Measurements from ENCODE around the gene CCDC134.

DNA sequence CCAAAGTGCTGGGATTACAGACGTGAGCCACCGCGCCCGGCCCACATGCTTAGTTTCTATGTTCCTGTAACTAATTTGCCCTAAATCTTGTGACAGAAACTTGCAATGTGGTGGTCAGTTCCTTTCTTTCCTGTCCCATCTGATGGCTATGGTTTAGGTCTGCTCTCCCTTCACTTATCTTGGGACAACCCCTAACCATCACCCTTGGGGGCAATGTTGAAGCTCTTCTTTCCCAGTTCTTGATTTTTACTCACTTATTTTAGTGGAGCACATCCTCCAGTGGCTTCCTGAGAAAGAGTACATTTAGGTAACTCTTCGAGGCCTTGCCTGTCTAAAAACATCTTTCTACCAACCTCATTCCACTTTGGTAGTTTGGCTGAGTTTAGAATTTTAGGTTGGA, 39.7 kb downstream of the CCDC134 start:
- TF ChIP-seq, protein P1, sequence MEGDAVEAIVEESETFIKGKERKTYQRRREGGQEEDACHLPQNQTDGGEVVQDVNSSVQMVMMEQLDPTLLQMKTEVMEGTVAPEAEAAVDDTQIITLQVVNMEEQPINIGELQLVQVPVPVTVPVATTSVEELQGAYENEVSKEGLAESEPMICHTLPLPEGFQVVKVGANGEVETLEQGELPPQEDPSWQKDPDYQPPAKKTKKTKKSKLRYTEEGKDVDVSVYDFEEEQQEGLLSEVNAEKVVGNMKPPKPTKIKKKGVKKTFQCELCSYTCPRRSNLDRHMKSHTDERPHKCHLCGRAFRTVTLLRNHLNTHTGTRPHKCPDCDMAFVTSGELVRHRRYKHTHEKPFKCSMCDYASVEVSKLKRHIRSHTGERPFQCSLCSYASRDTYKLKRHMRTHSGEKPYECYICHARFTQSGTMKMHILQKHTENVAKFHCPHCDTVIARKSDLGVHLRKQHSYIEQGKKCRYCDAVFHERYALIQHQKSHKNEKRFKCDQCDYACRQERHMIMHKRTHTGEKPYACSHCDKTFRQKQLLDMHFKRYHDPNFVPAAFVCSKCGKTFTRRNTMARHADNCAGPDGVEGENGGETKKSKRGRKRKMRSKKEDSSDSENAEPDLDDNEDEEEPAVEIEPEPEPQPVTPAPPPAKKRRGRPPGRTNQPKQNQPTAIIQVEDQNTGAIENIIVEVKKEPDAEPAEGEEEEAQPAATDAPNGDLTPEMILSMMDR (IDR thresholded peaks at IDR 0.05): no peak
- TF ChIP-seq POLR2A (IDR thresholded peaks at IDR 0.05; ENCODE audit: low read depth): no peak
- no peak for TF ChIP-seq EP300 (IDR thresholded peaks at IDR 0.05)
- no peak for TF ChIP-seq POLR2AphosphoS5 (IDR thresholded peaks at IDR 0.05)

Measured in esophagus muscularis mucosa (tissue), 4 donors.